ENCODE data around the gene ZNF219. TPM values are rescaled to one million over a fixed set of nuclear protein-coding genes. Genes with fewer than 3 reads are reported as not detected.
A peak's percentile ranks its signal among the peaks of the same experiment; 100 is the strongest.

Gene ZNF219
- total and polyA plus RNA-seq, 2 of the 13 experiments (the other 11 are each of a cell fraction or from before 2014, with no cell fraction given) = 34.5 to 36.6 TPM

GRCh38 chr14:21072031-21072473, 26.4 kb downstream of the ZNF219 start:
- Histone ChIP-seq H4K20me1 (ENCODE audit: insufficient read depth, low read length) (no peaks in the 10 kb centered on the region), H3K9ac (ENCODE audit: insufficient read depth, low read depth, low read length) (peak overlapping the region; percentile 80), H3K79me2 (ENCODE audit: insufficient read depth, low read length) (peaks cover 6% of the 10 kb centered on the region), H3K9me3 (ENCODE audit: low read length) (no peaks in the 10 kb centered on the region), H2AFZ (ENCODE audit: low read length) (no peak overlapping the region), H3K36me3 (replicated peaks in 1 of 2; ENCODE audit: control insufficient read depth in 1 of 2, insufficient read depth in 2 of 2, low read length in 2 of 2) (peaks cover 17 to 29% of the 10 kb centered on the region in 2 experiments), H3K27me3 (ENCODE audit: control insufficient read depth in 1 of 2, insufficient read depth in 2 of 2, low read length in 2 of 2) (peaks cover 0 to 7% of the 10 kb centered on the region in 2 experiments; a peak in 1 of 5 replicates), H3K4me3 (replicated peaks in 1 of 3; ENCODE audit: insufficient read depth in 1 of 3, low read depth in 2 of 3, low read length in 3 of 3) (peak overlapping the region; percentile 86 to 90 (median 87)), H3K4me1 (ENCODE audit: insufficient read depth, low read length) (peaks cover 48% of the 10 kb centered on the region), H3K4me2 (ENCODE audit: low read depth, low read length) (peak overlapping the region; percentile 87), H3K27ac (ENCODE audit: extremely low read length, insufficient read depth, low read length) (no peak overlapping the region)
- TSS peak; percentile 33 for BruUV-seq (replicated peaks)
- ChIA-PET POLR2A (interaction anchor here (0.6 to 6.7 kb wide), 17 partner anchors 8 to 391 kb away, joined by 3 to 141 read pairs (median 37); partner anchors contain the start of genes NDRG2, RNASE8, TMEM253 and ZNF219), CTCF (ENCODE audit: low intra/inter-chr PET ratio, low total read pairs) (interaction anchor here (5.8 to 7.5 kb wide), 3 partner anchors 18 to 57 kb away, joined by 35 to 135 read pairs (median 38); no protein-coding TSS in a partner anchor)
- no peak for TF ChIP-seq USF2 (IDR thresholded peaks at IDR 0.05; ENCODE audit: low read depth, low read length)
- TF ChIP-seq USF2 (CRISPR knock-in tag; IDR thresholded peaks at IDR 0.05; ENCODE audit: borderline replicate concordance) = no peak
- TF ChIP-seq, protein P1, sequence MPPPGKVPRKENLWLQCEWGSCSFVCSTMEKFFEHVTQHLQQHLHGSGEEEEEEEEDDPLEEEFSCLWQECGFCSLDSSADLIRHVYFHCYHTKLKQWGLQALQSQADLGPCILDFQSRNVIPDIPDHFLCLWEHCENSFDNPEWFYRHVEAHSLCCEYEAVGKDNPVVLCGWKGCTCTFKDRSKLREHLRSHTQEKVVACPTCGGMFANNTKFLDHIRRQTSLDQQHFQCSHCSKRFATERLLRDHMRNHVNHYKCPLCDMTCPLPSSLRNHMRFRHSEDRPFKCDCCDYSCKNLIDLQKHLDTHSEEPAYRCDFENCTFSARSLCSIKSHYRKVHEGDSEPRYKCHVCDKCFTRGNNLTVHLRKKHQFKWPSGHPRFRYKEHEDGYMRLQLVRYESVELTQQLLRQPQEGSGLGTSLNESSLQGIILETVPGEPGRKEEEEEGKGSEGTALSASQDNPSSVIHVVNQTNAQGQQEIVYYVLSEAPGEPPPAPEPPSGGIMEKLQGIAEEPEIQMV (CRISPR knock-in tag; IDR thresholded peaks at IDR 0.05; ENCODE audit: low read depth) = no peak
- no peak for TF ChIP-seq ZFP62 (CRISPR knock-in tag; IDR thresholded peaks at IDR 0.05)
- TF ChIP-seq KDM6A (CRISPR knock-in tag; IDR thresholded peaks at IDR 0.05; ENCODE audit: low read depth) = no peak
- no peak for TF ChIP-seq YY1 (IDR thresholded peaks at IDR 0.05; ENCODE audit: insufficient read depth, insufficient replicate concordance, low read depth, low read length)
- TF ChIP-seq, protein P2, sequence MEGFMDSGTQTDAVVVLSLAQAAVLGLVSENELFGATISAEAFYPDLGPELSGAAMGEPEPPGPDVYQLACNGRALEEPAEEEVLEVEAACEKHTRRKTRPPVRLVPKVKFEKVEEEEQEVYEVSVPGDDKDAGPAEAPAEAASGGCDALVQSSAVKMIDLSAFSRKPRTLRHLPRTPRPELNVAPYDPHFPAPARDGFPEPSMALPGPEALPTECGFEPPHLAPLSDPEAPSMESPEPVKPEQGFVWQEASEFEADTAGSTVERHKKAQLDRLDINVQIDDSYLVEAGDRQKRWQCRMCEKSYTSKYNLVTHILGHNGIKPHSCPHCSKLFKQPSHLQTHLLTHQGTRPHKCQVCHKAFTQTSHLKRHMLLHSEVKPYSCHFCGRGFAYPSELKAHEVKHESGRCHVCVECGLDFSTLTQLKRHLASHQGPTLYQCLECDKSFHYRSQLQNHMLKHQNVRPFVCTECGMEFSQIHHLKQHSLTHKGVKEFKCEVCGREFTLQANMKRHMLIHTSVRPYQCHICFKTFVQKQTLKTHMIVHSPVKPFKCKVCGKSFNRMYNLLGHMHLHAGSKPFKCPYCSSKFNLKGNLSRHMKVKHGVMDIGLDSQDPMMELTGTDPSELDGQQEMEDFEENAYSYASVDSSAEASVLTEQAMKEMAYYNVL (CRISPR knock-in tag; IDR thresholded peaks at IDR 0.05; ENCODE audit: borderline replicate concordance) = 0 out of 2 replicates have a peak, but pooled peaks have one; percentile 35
- no peak for TF ChIP-seq ZBTB7A (CRISPR knock-in tag; IDR thresholded peaks at IDR 0.05)
- no peak for TF ChIP-seq ZNF761 (CRISPR knock-in tag; conservative IDR thresholded peaks at IDR 0.05)
- no peak for TF ChIP-seq RXRB (CRISPR knock-in tag; IDR thresholded peaks at IDR 0.05; ENCODE audit: borderline replicate concordance)
- TF ChIP-seq PAF1 (CRISPR knock-in tag; IDR thresholded peaks at IDR 0.05) = no peak
- no peak for TF ChIP-seq TCF12 (IDR thresholded peaks at IDR 0.05)
- 0 out of 2 replicates have a peak, but pooled peaks have one; percentile 22 for TF ChIP-seq TCF12 (CRISPR knock-in tag; IDR thresholded peaks at IDR 0.05)
- no peak for TF ChIP-seq MXI1 (IDR thresholded peaks at IDR 0.05; ENCODE audit: borderline replicate concordance, low read depth, low read length)
- TF ChIP-seq NR2F1 (CRISPR knock-in tag; IDR thresholded peaks at IDR 0.05) = no peak
- TF ChIP-seq MEIS2 (CRISPR knock-in tag; IDR thresholded peaks at IDR 0.05) = no peak
- TF ChIP-seq IKZF4 (CRISPR knock-in tag; IDR thresholded peaks at IDR 0.05; ENCODE audit: borderline replicate concordance, low read depth, not compliant biosample characterization) = no peak
- no peak for TF ChIP-seq YEATS2 (CRISPR knock-in tag; IDR thresholded peaks at IDR 0.05; ENCODE audit: borderline replicate concordance)
- no peak for TF ChIP-seq HNF4A (CRISPR knock-in tag; IDR thresholded peaks at IDR 0.05)
- DNase-seq (ENCODE audit: low spot score) (no peak), FAIRE-seq (no peak), ATAC-seq (no peak)
- intact Hi-C loops (cut with micrococcal nuclease; ENCODE audit: unreplicated experiment) (no loop called here), in situ Hi-C loops (cut with HindIII; ENCODE audit: extremely low pct_ligation_motif_present, low pct_unique_long_range_greater_than_20kb) (no loop called here)
- WGBS (ENCODE audit: low lambda C conversion rate) = 80% methylated on average over 4 of the region's 4 CpGs

All from HepG2 (cell line).